Sigmoid colon (tissue), 7 donors: ENCODE data around the gene ASXL3. TPM values are rescaled to one million over a fixed set of nuclear protein-coding genes. Genes with fewer than 3 reads are reported as not detected.

ENCODE experiments used
- DNase-seq: peaks from one replicate; pipeline ENCODE4 v3.0.0-alpha.2; 2019
- H3K27ac ChIP-seq, 4 donors: fragments of 200-600 bp; sonication (generic); one replicate each; pipeline ENCODE4 v1.5.1; 2016 to 2019; ENCODE audit warnings: mild to moderate bottlenecking in 1 of 4
- H3K27me3 ChIP-seq, 3 donors: fragments of 200-600 bp; sonication (generic); one replicate each; pipeline ENCODE4 v1.5.1; 2019; ENCODE audit warnings: mild to moderate bottlenecking in 1 of 3
- H3K36me3 ChIP-seq, 4 donors: fragments of 200-600 bp; sonication (generic); one replicate each; pipeline ENCODE4 v1.5.1; 2016 to 2019
- H3K4me1 ChIP-seq, 4 donors: fragments of 200-600 bp; sonication (generic); one replicate each; pipeline ENCODE4 v1.5.1; 2017 to 2019
- H3K4me3 ChIP-seq, 4 donors: fragments of 200-600 bp; sonication (generic); one replicate each; pipeline ENCODE4 v1.5.1; 2017 to 2019; ENCODE audit warnings: mild to moderate bottlenecking in 2 of 4, moderate library complexity in 1 of 4
- H3K9me3 ChIP-seq, 4 donors: fragments of 200-600 bp in 3 of 4; sonication (generic) in 3 of 4; one replicate each; pipeline versions ENCODE4 v1.5.1 to v1.6.1; 2013 to 2019
- EP300 ChIP-seq, 4 donors: sonication (generic); formaldehyde crosslinking; IDR thresholded peaks; one replicate each; pipeline ENCODE4 v1.6.1; 2017; ENCODE audit warnings: antibody characterized with exemption in 4 of 4
- POLR2A ChIP-seq, 2 donors: fragments of 450-650 bp; IDR thresholded peaks; one replicate each; pipeline ENCODE4 v1.6.1; 2016; ENCODE audit warnings: antibody characterized with exemption in 2 of 2, mild to moderate bottlenecking in 2 of 2, moderate library complexity in 2 of 2
- POLR2AphosphoS5 ChIP-seq, 4 donors: sonication (generic); formaldehyde crosslinking; IDR thresholded peaks; one replicate each; pipeline ENCODE4 v1.6.1; 2017; ENCODE audit warnings: antibody characterized with exemption in 4 of 4
- WGBS, 2 donors: extraction: QIAGEN DNeasy Blood & Tissue Kit; methylation state at CpG; one replicate each; pipeline ENCODE4 v1.1.7; 2013; 5-methylcytosine and 5-hydroxymethylcytosine counted together
- intact Hi-C: fragments of 100-400 bp; cut with DNase I; formaldehyde crosslinking; loops from one replicate; pipeline ENCODE4 v1.15.1; 2023
- polyA plus RNA-seq, 3 donors: library from polyadenylated mRNA; stranded (reverse); fragments of 200-250 nt; gene quantifications; one replicate each; pipeline ENCODE4 v1.2.3, GENCODE V29; 2013
- total RNA-seq, 4 donors: library from RNA; depleted of rRNA; stranded (reverse); fragments of >200 nt; gene quantifications; one replicate each; pipeline ENCODE4 v1.1.0, GENCODE V29; 2016
- TF ChIP-seq, protein P1 (sequence below), 4 experiments: fragments of 450-650 bp in 3 of 4; fragments of 200-600 bp in 1 of 4; IDR thresholded peaks; one replicate each; pipeline ENCODE4 v1.5.1; 2016 to 2019; ENCODE audit warnings: antibody characterized with exemption in 4 of 4, mild to moderate bottlenecking in 3 of 4, moderate library complexity in 2 of 4
- donor health status: healthy with polysubstance abuse.
- donor health status: Bipolar disorder and iron deficiency.
- donor health status: healthy.

Gene ASXL3
- total and polyA plus RNA-seq, 7 donors: under 0.01 to 9.1 (median 3.6) TPM

DNA sequence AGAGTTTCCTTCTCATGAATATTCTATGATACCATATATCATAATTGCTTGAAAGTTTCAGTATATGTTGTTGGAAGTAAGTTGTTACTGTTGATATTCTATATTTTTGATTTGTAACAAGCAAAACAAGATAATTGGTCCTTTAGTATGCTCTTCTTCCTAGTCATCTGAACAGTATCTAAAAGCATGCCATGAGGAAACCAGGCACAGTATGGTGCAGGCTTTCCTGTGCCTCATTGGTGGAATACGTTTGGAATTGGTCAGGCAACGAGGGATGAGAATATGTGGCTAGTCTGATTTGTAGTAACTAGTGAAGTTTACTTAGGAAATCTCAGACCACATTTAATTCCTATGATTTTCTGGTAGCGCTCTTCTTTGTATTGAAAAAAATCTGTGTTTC lies 22.8 kb downstream of the ASXL3 start:
- 53 to 78% methylated on average over 3 of the region's 3 CpGs for WGBS, 2 donors
- intact Hi-C loops: no loop called here
- no peak overlapping the region for H3K27ac ChIP-seq
- no peaks in the 10 kb centered on the region for H3K9me3 ChIP-seq
- no peak overlapping the region for H3K4me3 ChIP-seq
- H3K36me3 ChIP-seq: no peaks in the 10 kb centered on the region
- no peak for TF ChIP-seq POLR2AphosphoS5 (IDR thresholded peaks at IDR 0.05)
- TF ChIP-seq, protein P1, sequence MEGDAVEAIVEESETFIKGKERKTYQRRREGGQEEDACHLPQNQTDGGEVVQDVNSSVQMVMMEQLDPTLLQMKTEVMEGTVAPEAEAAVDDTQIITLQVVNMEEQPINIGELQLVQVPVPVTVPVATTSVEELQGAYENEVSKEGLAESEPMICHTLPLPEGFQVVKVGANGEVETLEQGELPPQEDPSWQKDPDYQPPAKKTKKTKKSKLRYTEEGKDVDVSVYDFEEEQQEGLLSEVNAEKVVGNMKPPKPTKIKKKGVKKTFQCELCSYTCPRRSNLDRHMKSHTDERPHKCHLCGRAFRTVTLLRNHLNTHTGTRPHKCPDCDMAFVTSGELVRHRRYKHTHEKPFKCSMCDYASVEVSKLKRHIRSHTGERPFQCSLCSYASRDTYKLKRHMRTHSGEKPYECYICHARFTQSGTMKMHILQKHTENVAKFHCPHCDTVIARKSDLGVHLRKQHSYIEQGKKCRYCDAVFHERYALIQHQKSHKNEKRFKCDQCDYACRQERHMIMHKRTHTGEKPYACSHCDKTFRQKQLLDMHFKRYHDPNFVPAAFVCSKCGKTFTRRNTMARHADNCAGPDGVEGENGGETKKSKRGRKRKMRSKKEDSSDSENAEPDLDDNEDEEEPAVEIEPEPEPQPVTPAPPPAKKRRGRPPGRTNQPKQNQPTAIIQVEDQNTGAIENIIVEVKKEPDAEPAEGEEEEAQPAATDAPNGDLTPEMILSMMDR (IDR thresholded peaks at IDR 0.05): no peak
- TF ChIP-seq EP300 (IDR thresholded peaks at IDR 0.05): no peak
- TF ChIP-seq POLR2A (IDR thresholded peaks at IDR 0.05): no peak
- no peaks in the 10 kb centered on the region for H3K27me3 ChIP-seq
- DNase-seq: no peak
- H3K4me1 ChIP-seq: peaks cover 0 to 16% (median 6%) of the 10 kb centered on the region in 4 donors

- Histone ChIP-seq H3K9me3 (no peaks in the 10 kb centered on the region), H3K27ac (no peak overlapping the region), H3K27me3 (no peaks in the 10 kb centered on the region), H3K4me1 (peaks cover 0 to 16% (median 4%) of the 10 kb centered on the region in 4 donors), H3K4me3 (no peak overlapping the region), H3K36me3 (no peaks in the 10 kb centered on the region)
- DNase-seq: no peak
- TF ChIP-seq POLR2A (IDR thresholded peaks at IDR 0.05) (no peak), POLR2AphosphoS5 (IDR thresholded peaks at IDR 0.05) (no peak), EP300 (IDR thresholded peaks at IDR 0.05) (no peak)
- TF ChIP-seq, protein P1 (IDR thresholded peaks at IDR 0.05): no peak
- intact Hi-C loops: no loop called here
- 25 to 72% methylated on average over 2 of the region's 2 CpGs for WGBS, 2 donors
Observed at GRCh38 chr18:33603454-33603853, 25.4 kb downstream of the ASXL3 start.

- no peak for DNase-seq
- no peak overlapping the region for H3K4me3 ChIP-seq
- H3K27ac ChIP-seq: no peak overlapping the region
- peaks cover 0 to 12% (median 2%) of the 10 kb centered on the region in 4 donors for H3K4me1 ChIP-seq
- H3K9me3 ChIP-seq: no peaks in the 10 kb centered on the region
- TF ChIP-seq POLR2A (IDR thresholded peaks at IDR 0.05) (no peak), EP300 (IDR thresholded peaks at IDR 0.05) (no peak), POLR2AphosphoS5 (IDR thresholded peaks at IDR 0.05) (no peak)
- TF ChIP-seq, protein P1 (IDR thresholded peaks at IDR 0.05): no peak
- no peaks in the 10 kb centered on the region for H3K27me3 ChIP-seq
- H3K36me3 ChIP-seq: no peaks in the 10 kb centered on the region
- intact Hi-C loops: no loop called here
Observed at GRCh38 chr18:33605250-33605649, 27.2 kb downstream of the ASXL3 start.

- TF ChIP-seq, protein P1 (IDR thresholded peaks at IDR 0.05): no peak
- TF ChIP-seq EP300 (IDR thresholded peaks at IDR 0.05): no peak
- no peak for TF ChIP-seq POLR2AphosphoS5 (IDR thresholded peaks at IDR 0.05)
- no peak for TF ChIP-seq POLR2A (IDR thresholded peaks at IDR 0.05)
- no peak for DNase-seq
- H3K9me3 ChIP-seq: no peaks in the 10 kb centered on the region
- H3K27me3 ChIP-seq: no peaks in the 10 kb centered on the region
- no peak overlapping the region for H3K27ac ChIP-seq
- H3K4me1 ChIP-seq: peaks cover 0 to under 1% (median 0%) of the 10 kb centered on the region in 4 donors
- H3K36me3 ChIP-seq: no peaks in the 10 kb centered on the region
- intact Hi-C loops: no loop called here
- no peak overlapping the region for H3K4me3 ChIP-seq
Observed at GRCh38 chr18:33606621-33607020, 28.6 kb downstream of the ASXL3 start.

DNA sequence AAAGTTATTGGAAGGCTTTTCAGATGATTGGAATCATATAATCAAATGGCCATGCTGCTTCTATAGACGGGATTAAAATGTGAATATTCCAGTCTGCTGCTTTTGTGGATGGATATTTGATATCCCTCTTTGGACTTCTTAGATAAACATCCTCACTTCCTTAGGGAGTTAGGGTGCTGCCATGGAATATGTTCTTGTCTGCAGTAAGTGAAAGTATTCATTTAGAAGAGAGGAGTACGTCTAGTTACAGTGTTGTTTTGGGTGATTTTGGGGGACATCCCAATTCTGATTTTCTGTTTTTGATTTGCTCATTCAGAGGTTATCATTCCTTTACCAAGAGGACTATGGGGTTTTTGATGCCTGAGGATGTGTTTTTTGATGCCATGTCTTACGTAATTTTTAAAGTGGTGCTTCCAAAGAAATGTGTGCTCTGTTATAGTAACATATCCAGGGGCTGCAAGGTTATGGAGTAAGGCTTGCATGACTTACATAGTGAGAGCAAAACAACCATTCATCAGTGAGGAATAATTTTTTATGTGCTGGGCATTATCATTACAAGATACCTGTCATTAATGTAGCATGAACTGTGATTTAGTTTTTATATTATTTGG lies 33.6 kb downstream of the ASXL3 start:
- intact Hi-C loops: no loop called here
- 79 to 84% methylated on average over 3 of the region's 3 CpGs for WGBS, 2 donors
- H3K36me3 ChIP-seq: no peaks in the 10 kb centered on the region

More for the DNA sequence above, 33.6 kb downstream of the ASXL3 start:
- no peak for DNase-seq
- peaks cover 0 to 4% (median 0%) of the 10 kb centered on the region in 4 donors for H3K4me1 ChIP-seq
- H3K27me3 ChIP-seq: no peaks in the 10 kb centered on the region
- no peaks in the 10 kb centered on the region for H3K9me3 ChIP-seq
- no peak overlapping the region for H3K4me3 ChIP-seq
- no peak overlapping the region for H3K27ac ChIP-seq
- TF ChIP-seq POLR2A (IDR thresholded peaks at IDR 0.05) (no peak), POLR2AphosphoS5 (IDR thresholded peaks at IDR 0.05) (no peak), EP300 (IDR thresholded peaks at IDR 0.05) (no peak)
- TF ChIP-seq, protein P1 (IDR thresholded peaks at IDR 0.05): no peak
